ENCODE measurements around the gene YEATS2. TPM values are rescaled to one million over a fixed set of nuclear protein-coding genes. Genes with fewer than 3 reads are reported as not detected.
"Not testable (repeated sequence)": the region's sequence is repeated elsewhere in the genome, so short reads cannot be mapped to it uniquely, and the experiment has no call there.

Gene YEATS2
- total RNA-seq, 6 donors from 2014 or later: 23.9 to 65.0 (median 41.2) TPM

- 95 to 97% methylated on average over 2 of the region's 2 CpGs for WGBS, 2 donors
- TF ChIP-seq POLR2AphosphoS5 (IDR thresholded peaks at IDR 0.05): no peak
- TF ChIP-seq EP300 (IDR thresholded peaks at IDR 0.05): no peak
- no peak for TF ChIP-seq CTCF (IDR thresholded peaks at IDR 0.05)
- no peak for TF ChIP-seq POLR2A (IDR thresholded peaks at IDR 0.05)
- no peak for ATAC-seq (ENCODE audit: low FRiP score in 2 of 2)
- H3K27me3 ChIP-seq: no peaks in the 10 kb centered on the region
- no peaks in the 10 kb centered on the region for H3K4me1 ChIP-seq
- H3K9me3 ChIP-seq: no peaks in the 10 kb centered on the region
- DNase-seq: no peak
- no peak overlapping the region for H3K27ac ChIP-seq
- no peak overlapping the region for H3K4me3 ChIP-seq
- peaks cover 13 to 83% (median 33%) of the 10 kb centered on the region in 4 donors for H3K36me3 ChIP-seq
These were observed 32.8 kb downstream of the YEATS2 start for GRCh38 chr3:183730361-183730760.

DNA sequence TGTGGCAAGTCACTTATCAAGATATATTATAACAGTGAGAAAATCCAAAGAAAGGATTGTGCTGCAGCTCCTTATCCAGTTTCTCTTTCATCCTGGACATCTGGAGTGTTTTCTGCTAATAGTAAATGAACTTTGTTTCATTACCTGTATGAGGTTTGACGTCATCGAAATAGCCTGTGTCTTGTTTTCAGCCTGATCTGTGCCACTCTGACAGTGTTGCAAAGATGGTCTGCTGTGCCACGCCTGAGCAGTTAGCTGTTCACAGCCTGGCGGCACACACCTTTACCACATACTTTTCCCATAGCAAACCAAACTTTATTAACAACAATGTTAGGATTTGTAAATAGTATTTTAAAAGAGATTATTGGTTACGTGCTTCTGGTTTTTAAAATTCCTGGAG lies 34.0 kb downstream of the YEATS2 start:
- Histone ChIP-seq H3K4me3 (no peak overlapping the region), H3K27me3 (no peaks in the 10 kb centered on the region), H3K27ac (no peak overlapping the region), H3K9me3 (no peaks in the 10 kb centered on the region), H3K36me3 (peaks cover 4 to 81% (median 29%) of the 10 kb centered on the region in 4 donors), H3K4me1 (no peaks in the 10 kb centered on the region)
- TF ChIP-seq POLR2AphosphoS5 (IDR thresholded peaks at IDR 0.05) (no peak), POLR2A (IDR thresholded peaks at IDR 0.05) (no peak), CTCF (IDR thresholded peaks at IDR 0.05) (no peak), EP300 (IDR thresholded peaks at IDR 0.05) (no peak)
- 95 to 97% methylated on average over 5 of the region's 5 CpGs for WGBS, 2 donors
- no peak for ATAC-seq (ENCODE audit: low FRiP score in 2 of 2)
- no peak for DNase-seq

DNA sequence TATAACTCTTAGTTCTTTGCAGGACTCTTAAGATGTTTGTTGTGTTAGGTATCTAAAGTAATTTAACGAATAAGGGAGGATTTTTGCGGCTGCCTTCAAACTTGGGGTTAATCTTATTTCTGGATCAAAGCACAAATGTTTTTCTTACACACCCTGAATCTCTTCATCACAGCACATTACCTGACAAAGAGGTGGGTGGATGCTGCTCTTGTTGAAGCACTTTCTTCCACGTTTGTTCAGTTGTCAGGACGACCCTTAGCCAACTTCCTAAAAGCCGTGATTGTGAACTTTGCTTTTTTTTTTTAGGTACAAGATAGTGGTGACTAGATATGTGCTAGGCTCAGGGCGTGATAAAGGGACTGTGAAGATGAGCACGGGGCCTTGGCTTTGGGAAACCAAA lies 36.0 kb downstream of the YEATS2 start:
- 81 to 83% methylated on average over 7 of the region's 7 CpGs for WGBS, 2 donors
- ATAC-seq (ENCODE audit: low FRiP score in 2 of 2) (no peak), DNase-seq (no peak)
- Histone ChIP-seq H3K9me3 (no peaks in the 10 kb centered on the region), H3K4me1 (no peaks in the 10 kb centered on the region), H3K4me3 (no peak overlapping the region), H3K27ac (no peak overlapping the region), H3K27me3 (no peaks in the 10 kb centered on the region), H3K36me3 (peaks cover 4 to 79% (median 26%) of the 10 kb centered on the region in 4 donors)
- TF ChIP-seq POLR2AphosphoS5 (IDR thresholded peaks at IDR 0.05) (no peak), EP300 (IDR thresholded peaks at IDR 0.05) (no peak), CTCF (IDR thresholded peaks at IDR 0.05) (no peak), POLR2A (IDR thresholded peaks at IDR 0.05) (no peak)

DNA sequence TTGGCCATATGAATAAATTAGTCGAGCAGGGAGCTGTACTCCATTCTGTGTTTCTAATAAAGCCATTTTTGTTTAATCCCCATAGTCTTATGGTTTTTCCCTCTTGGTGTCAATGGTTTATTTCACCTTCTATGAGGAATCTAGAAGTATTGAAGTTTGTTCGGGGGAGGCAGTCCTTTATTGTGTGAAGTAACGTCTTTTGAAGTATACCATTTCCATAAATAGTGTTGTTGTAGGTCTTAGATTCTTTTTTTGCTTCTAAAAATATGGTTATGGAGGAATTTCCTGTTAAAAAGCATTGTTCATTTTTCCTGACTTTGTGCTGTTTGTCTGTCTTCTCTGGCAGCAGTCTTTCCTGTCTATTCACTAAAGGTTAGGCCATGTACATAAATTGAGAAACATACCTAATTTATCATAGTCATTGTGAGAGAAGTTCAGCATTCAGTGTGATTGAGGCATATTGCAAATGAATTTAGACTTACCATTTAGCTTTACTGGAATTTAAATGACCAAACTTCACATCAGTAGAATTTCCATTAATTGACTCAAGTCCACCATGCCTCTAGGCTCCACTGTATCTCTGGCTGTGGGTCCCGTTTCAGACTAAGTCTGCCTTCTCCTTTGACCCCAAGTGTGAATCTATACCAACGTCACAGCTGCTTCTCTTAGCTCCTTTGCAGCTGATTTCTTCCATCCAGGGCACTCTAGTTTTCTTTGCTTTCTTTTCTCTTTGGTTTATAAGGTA lies 37.3 kb downstream of the YEATS2 start:
- H3K4me3 ChIP-seq: no peak overlapping the region
- WGBS, 2 donors: 72 to 73% methylated on average over 5 of the region's 5 CpGs
- H3K4me1 ChIP-seq: no peaks in the 10 kb centered on the region
- no peak for DNase-seq
- no peak overlapping the region for H3K27ac ChIP-seq
- H3K9me3 ChIP-seq: no peaks in the 10 kb centered on the region
- peaks cover 0 to 67% (median 23%) of the 10 kb centered on the region in 4 donors for H3K36me3 ChIP-seq
- no peak for ATAC-seq (ENCODE audit: low FRiP score in 2 of 2)
- H3K27me3 ChIP-seq: no peaks in the 10 kb centered on the region
- TF ChIP-seq CTCF (IDR thresholded peaks at IDR 0.05): no peak
- no peak for TF ChIP-seq POLR2A (IDR thresholded peaks at IDR 0.05)
- TF ChIP-seq EP300 (IDR thresholded peaks at IDR 0.05): no peak
- TF ChIP-seq POLR2AphosphoS5 (IDR thresholded peaks at IDR 0.05): no peak

- no peaks in the 10 kb centered on the region for H3K27me3 ChIP-seq
- ATAC-seq (ENCODE audit: low FRiP score in 2 of 2) (no peak), DNase-seq (no peak)
- H3K36me3 ChIP-seq: peaks cover 0 to 52% (median 20%) of the 10 kb centered on the region in 4 donors
- no peak overlapping the region for H3K4me3 ChIP-seq
- TF ChIP-seq EP300 (IDR thresholded peaks at IDR 0.05) (no peak), POLR2A (IDR thresholded peaks at IDR 0.05) (no peak), POLR2AphosphoS5 (IDR thresholded peaks at IDR 0.05) (no peak), CTCF (IDR thresholded peaks at IDR 0.05) (no peak)
- 77 to 94% methylated on average over 2 of the region's 2 CpGs for WGBS, 2 donors
- no peak overlapping the region for H3K27ac ChIP-seq
- no peaks in the 10 kb centered on the region for H3K9me3 ChIP-seq
- no peaks in the 10 kb centered on the region for H3K4me1 ChIP-seq
These were observed 39.5 kb downstream of the YEATS2 start for GRCh38 chr3:183737116-183737515.

GRCh38 chr3:183740154-183740553 lies 42.6 kb downstream of the YEATS2 start:
- H3K27me3 ChIP-seq; H3K9me3 ChIP-seq; H3K4me3 ChIP-seq; DNase-seq; H3K27ac ChIP-seq; H3K4me1 ChIP-seq; ATAC-seq (ENCODE audit: low FRiP score in 2 of 2): not testable (repeated sequence)
- whole genome bisulfite sequencing, 2 donors: 83% methylated on average over 1 of the region's 1 CpG; no CpG with 5 or more reads in 1 of the 2 donors
- peaks cover 2 to 36% (median 17%) of the 10 kb centered on the region in 4 donors for H3K36me3 ChIP-seq
